ENCODE results near the gene TGFBR2. TPM values are rescaled to one million over a fixed set of nuclear protein-coding genes. Genes with fewer than 3 reads are reported as not detected.

The TGFBR2 gene
- total RNA-seq, 6 donors from 2014 or later: 82.8 to 385 (median 285) TPM

DNA sequence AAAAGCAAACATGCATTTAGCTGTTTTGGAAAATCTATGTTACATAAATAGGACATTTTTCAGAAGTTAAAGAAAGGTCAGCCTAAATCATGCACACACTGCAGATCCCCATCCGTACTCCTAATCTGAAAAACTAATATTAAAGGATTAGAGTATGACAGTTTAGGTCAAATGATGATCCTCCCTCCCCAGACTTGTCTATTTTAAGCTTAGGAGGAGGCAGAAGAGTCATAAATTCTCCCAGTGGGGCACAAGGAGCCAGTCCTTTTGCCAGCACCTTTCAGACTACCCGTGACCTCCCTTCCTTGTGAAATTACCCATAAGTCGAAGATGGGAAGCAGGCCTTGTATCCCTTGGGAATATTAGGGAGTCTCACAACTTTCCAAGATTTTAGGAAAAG lies 78.0 kb downstream of the TGFBR2 start:
- 77 to 80% methylated on average over 3 of the region's 3 CpGs for WGBS, 2 donors
- Histone ChIP-seq H3K9me3 (no peaks in the 10 kb centered on the region), H3K27me3 (no peaks in the 10 kb centered on the region), H3K4me1 (peaks cover 78 to 89% (median 85%) of the 10 kb centered on the region in 4 donors), H3K27ac (peak overlapping the region; percentile 29 to 84 (median 55)), H3K36me3 (peaks cover 3 to 54% (median 9%) of the 10 kb centered on the region in 4 donors), H3K4me3 (no peak overlapping the region)
- ATAC-seq (ENCODE audit: low FRiP score in 2 of 2) (no peak), DNase-seq (no peak)
- TF ChIP-seq POLR2A (IDR thresholded peaks at IDR 0.05) (no peak), EP300 (IDR thresholded peaks at IDR 0.05) (no peak), POLR2AphosphoS5 (IDR thresholded peaks at IDR 0.05) (no peak)
- TF ChIP-seq, protein P1, sequence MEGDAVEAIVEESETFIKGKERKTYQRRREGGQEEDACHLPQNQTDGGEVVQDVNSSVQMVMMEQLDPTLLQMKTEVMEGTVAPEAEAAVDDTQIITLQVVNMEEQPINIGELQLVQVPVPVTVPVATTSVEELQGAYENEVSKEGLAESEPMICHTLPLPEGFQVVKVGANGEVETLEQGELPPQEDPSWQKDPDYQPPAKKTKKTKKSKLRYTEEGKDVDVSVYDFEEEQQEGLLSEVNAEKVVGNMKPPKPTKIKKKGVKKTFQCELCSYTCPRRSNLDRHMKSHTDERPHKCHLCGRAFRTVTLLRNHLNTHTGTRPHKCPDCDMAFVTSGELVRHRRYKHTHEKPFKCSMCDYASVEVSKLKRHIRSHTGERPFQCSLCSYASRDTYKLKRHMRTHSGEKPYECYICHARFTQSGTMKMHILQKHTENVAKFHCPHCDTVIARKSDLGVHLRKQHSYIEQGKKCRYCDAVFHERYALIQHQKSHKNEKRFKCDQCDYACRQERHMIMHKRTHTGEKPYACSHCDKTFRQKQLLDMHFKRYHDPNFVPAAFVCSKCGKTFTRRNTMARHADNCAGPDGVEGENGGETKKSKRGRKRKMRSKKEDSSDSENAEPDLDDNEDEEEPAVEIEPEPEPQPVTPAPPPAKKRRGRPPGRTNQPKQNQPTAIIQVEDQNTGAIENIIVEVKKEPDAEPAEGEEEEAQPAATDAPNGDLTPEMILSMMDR (IDR thresholded peaks at IDR 0.05): no peak

DNA sequence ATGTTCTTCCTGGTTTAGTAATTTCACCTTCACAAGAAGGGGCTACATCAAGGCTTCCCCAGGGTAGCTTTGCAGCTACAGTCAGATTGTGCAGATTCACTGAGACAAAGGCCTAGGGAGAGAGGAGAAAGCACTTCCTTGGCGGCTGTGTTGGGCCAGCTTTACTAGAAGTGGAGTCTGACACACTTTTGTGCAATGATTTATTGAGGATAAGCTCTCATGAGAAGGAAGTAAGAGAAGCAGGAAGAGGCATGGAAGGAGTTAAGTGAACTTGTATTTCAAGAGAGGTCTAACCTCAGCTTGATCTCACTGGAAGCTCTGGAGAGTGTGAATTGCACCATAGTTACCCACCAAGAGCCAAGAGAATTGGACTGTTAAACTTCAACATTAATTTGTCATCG lies 78.9 kb downstream of the TGFBR2 start:
- no peak for TF ChIP-seq POLR2AphosphoS5 (IDR thresholded peaks at IDR 0.05)
- TF ChIP-seq, protein P1 (IDR thresholded peaks at IDR 0.05): no peak
- Histone ChIP-seq H3K9me3 (no peaks in the 10 kb centered on the region), H3K27me3 (no peaks in the 10 kb centered on the region), H3K27ac (peak overlapping the region; percentile 29 to 84 (median 55)), H3K4me3 (no peak overlapping the region), H3K4me1 (peaks cover 76 to 96% (median 90%) of the 10 kb centered on the region in 4 donors), H3K36me3 (peaks cover 3 to 61% (median 7%) of the 10 kb centered on the region in 4 donors)
- ATAC-seq (ENCODE audit: low FRiP score in 2 of 2) (peak in 1 of 2 donors; percentile 35), DNase-seq (no peak)
- 64 to 78% methylated on average over 2 of the region's 2 CpGs for whole genome bisulfite sequencing, 2 donors

DNA sequence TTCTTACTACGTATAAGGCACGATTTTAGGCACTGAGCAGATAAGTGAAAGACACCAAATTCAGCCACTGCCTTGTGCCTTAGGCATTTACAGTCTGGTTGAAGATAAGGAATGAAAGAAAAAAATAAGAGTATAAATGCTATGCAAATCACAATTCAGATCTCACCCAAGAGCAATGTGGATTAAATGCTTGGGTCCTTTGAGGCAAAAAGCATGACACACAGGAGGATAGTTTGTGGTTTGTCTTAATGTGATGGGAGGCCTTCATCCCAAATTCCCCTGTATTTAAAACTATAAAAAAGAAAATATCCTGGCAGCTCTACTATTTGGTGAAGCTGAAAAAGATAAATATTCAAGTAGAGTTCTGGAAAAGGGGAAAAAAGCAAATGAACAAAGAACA lies 79.8 kb downstream of the TGFBR2 start:
- no peak overlapping the region for H3K4me3 ChIP-seq
- no peak for TF ChIP-seq EP300 (IDR thresholded peaks at IDR 0.05)
- TF ChIP-seq POLR2A (IDR thresholded peaks at IDR 0.05): no peak
- TF ChIP-seq, protein P1 (IDR thresholded peaks at IDR 0.05): no peak
- TF ChIP-seq POLR2AphosphoS5 (IDR thresholded peaks at IDR 0.05): no peak
- no peaks in the 10 kb centered on the region for H3K9me3 ChIP-seq
- DNase-seq (no peak), ATAC-seq (ENCODE audit: low FRiP score in 2 of 2) (no peak)
- 91 to 94% methylated on average over 2 of the region's 2 CpGs for WGBS, 2 donors
- H3K4me1 ChIP-seq: peaks cover 76 to 97% (median 87%) of the 10 kb centered on the region in 4 donors
- no peaks in the 10 kb centered on the region for H3K27me3 ChIP-seq
- peaks cover 9 to 66% (median 13%) of the 10 kb centered on the region in 4 donors for H3K36me3 ChIP-seq
- H3K27ac ChIP-seq: peak overlapping the region in 1 of 4 donors; percentile 84

DNA sequence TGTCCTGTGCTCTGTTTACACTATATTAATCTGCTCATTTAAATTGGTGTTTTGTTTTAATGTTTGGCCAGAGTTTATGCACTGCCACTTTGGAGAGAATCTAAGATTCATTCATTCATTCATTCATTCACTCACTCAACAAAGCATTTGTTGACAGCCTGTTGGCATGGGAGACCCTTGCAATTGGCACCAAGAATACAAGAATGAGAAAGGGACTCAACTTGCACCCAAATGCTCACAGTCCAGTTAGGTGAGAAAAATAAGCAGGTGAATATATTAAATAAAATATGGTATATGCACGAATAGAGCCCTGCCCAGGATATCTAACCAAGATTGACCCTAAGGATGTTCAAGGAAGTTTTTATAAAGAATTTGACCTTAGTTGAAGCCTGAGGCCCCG lies 80.4 kb downstream of the TGFBR2 start:
- peaks cover 9 to 69% (median 18%) of the 10 kb centered on the region in 4 donors for H3K36me3 ChIP-seq
- H3K4me1 ChIP-seq: peaks cover 75 to 97% (median 86%) of the 10 kb centered on the region in 4 donors
- no peak overlapping the region for H3K4me3 ChIP-seq
- no peak overlapping the region for H3K27ac ChIP-seq
- DNase-seq: no peak
- no peak for ATAC-seq (ENCODE audit: low FRiP score in 2 of 2)
- 59 to 61% methylated on average over 2 of the region's 2 CpGs for WGBS, 2 donors
- no peak for TF ChIP-seq POLR2A (IDR thresholded peaks at IDR 0.05)
- TF ChIP-seq EP300 (IDR thresholded peaks at IDR 0.05): no peak
- TF ChIP-seq, protein P1 (IDR thresholded peaks at IDR 0.05): no peak
- TF ChIP-seq POLR2AphosphoS5 (IDR thresholded peaks at IDR 0.05): no peak
- H3K9me3 ChIP-seq: no peaks in the 10 kb centered on the region
- no peaks in the 10 kb centered on the region for H3K27me3 ChIP-seq

DNA sequence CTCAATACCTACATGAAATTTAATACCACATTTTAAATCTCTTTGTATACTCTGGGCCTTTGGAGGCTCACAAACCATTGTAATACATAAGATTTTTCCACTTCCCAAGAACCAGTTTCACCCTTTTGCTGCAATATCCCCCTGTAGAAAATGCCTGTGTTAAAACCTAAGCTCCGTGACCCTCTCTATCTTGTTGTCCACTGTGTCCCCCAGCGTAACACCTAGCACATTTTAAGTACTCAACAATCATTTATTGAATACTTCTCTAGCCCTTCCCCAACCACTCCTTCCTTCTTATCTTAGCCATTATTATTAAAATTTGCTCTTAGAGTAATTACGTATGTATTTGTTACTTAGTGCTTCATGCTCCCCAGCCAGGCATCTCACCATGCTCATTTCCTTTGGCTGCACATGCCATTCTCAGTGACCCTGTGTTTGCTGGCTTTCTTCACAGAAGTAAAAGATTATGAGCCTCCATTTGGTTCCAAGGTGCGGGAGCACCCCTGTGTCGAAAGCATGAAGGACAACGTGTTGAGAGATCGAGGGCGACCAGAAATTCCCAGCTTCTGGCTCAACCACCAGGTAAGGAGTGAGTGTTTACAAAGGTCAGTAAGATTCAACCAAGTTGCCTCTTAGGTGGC lies 81.6 kb downstream of the TGFBR2 start:
- Histone ChIP-seq H3K27ac (peak overlapping the region; percentile 49 to 80 (median 68)), H3K4me1 (peaks cover 67 to 92% (median 81%) of the 10 kb centered on the region in 4 donors), H3K9me3 (no peaks in the 10 kb centered on the region), H3K27me3 (no peaks in the 10 kb centered on the region), H3K36me3 (peaks cover 18 to 82% (median 24%) of the 10 kb centered on the region in 4 donors), H3K4me3 (no peak overlapping the region)
- no peak for DNase-seq
- TF ChIP-seq, protein P1 (IDR thresholded peaks at IDR 0.05): no peak
- TF ChIP-seq EP300 (IDR thresholded peaks at IDR 0.05) (no peak), POLR2AphosphoS5 (IDR thresholded peaks at IDR 0.05) (no peak), POLR2A (IDR thresholded peaks at IDR 0.05) (no peak)
- no peak for ATAC-seq (ENCODE audit: low FRiP score in 2 of 2)
- WGBS, 2 donors: 73 to 90% methylated on average over 8 of the region's 8 CpGs
